GM12891 (cell line): ENCODE measurements around the gene EPB41L1.

Source experiments
- DNase-seq: peaks from one replicate; pipeline ENCODE4 v3.0.0; 2011; ENCODE audit warnings: low spot score; ENCODE audit not compliant: insufficient read length
- FAIRE-seq: peaks from 2 replicates; lab custom pipeline; 2011; peaks lifted over from hg19 to GRCh38; lab: Jason Lieb, UNC
- PAX5 ChIP-seq: IDR thresholded peaks from 2 replicates; pipeline ENCODE4 v1.6.1; 2011; ENCODE audit warnings: low read length, moderate library complexity, mild to moderate bottlenecking; ENCODE audit not compliant: insufficient read depth, severe bottlenecking
- POLR2A ChIP-seq: IDR thresholded peaks from 2 replicates; pipeline ENCODE4 v1.6.1; 2011; ENCODE audit warnings: low read depth, low read length, control low read depth
- POLR2AphosphoS5 ChIP-seq: IDR thresholded peaks from 2 replicates; pipeline ENCODE4 v1.6.1; 2011; ENCODE audit warnings: low read depth, low read length, control low read depth
- POU2F2 ChIP-seq: IDR thresholded peaks from 2 replicates; pipeline ENCODE4 v1.6.1; 2011; ENCODE audit warnings: low read depth, mild to moderate bottlenecking, control low read depth, low read length, moderate library complexity
- SPI1 ChIP-seq: IDR thresholded peaks from 2 replicates; pipeline ENCODE4 v1.6.1; 2011; ENCODE audit warnings: low read depth, low read length, control low read depth
- TAF1 ChIP-seq: IDR thresholded peaks from 2 replicates; pipeline ENCODE4 v1.6.1; 2011; ENCODE audit warnings: low read depth, low read length, control low read depth

EPB41L1 gene

GRCh38 chr20:36200451-36200850 lies 45.9 kb downstream of the EPB41L1 start:
- DNase-seq (no peak), FAIRE-seq (no peak)
- TF ChIP-seq POLR2AphosphoS5 (no peak), SPI1 (no peak)

GRCh38 chr20:36201198-36201597 lies 46.7 kb downstream of the EPB41L1 start:
- DNase-seq = no peak
- no peak for FAIRE-seq
- TF ChIP-seq POU2F2 (no peak), TAF1 (no peak), SPI1 (no peak), POLR2AphosphoS5 (no peak), PAX5 (no peak), POLR2A (no peak)

GRCh38 chr20:36202891-36203338 lies 48.4 kb downstream of the EPB41L1 start:
- TF ChIP-seq SPI1 = no peak
- TF ChIP-seq TAF1 = no peak
- no peak for TF ChIP-seq POLR2AphosphoS5
- TF ChIP-seq POLR2A = no peak
- no peak for TF ChIP-seq POU2F2
- no peak for TF ChIP-seq PAX5
- peak; percentile 93 for FAIRE-seq
- DNase-seq = peak; percentile 81

GRCh38 chr20:36203861-36204260 lies 49.3 kb downstream of the EPB41L1 start:
- FAIRE-seq = no peak
- TF ChIP-seq POU2F2 (no peak), POLR2A (no peak), PAX5 (no peak), POLR2AphosphoS5 (no peak)
- no peak for DNase-seq

GRCh38 chr20:36205026-36205425 lies 50.5 kb downstream of the EPB41L1 start:
- TF ChIP-seq POLR2A (no peak), PAX5 (no peak), TAF1 (no peak), POU2F2 (no peak), SPI1 (no peak)
- FAIRE-seq (no peak), DNase-seq (no peak)

GRCh38 chr20:36206068-36206467 lies 51.5 kb downstream of the EPB41L1 start:
- DNase-seq (no peak), FAIRE-seq (no peak)
- TF ChIP-seq POU2F2 = no peak
- no peak for TF ChIP-seq POLR2AphosphoS5
- TF ChIP-seq POLR2A = no peak
- no peak for TF ChIP-seq SPI1
- TF ChIP-seq PAX5 = no peak
- TF ChIP-seq TAF1 = no peak

- no peak for DNase-seq
- no peak for TF ChIP-seq POLR2A
- TF ChIP-seq TAF1 = no peak
- TF ChIP-seq SPI1 = no peak
- TF ChIP-seq POLR2AphosphoS5 = no peak
- TF ChIP-seq POU2F2 = no peak
- TF ChIP-seq PAX5 = no peak
- no peak for FAIRE-seq
These were observed 52.1 kb downstream of the EPB41L1 start for GRCh38 chr20:36206641-36207040.

- TF ChIP-seq SPI1 = no peak
- FAIRE-seq (no peak), DNase-seq (no peak)
These were observed 53.1 kb downstream of the EPB41L1 start for GRCh38 chr20:36207602-36208001.

- TF ChIP-seq SPI1 = no peak
- DNase-seq = no peak
- FAIRE-seq = no peak
These were observed 53.7 kb downstream of the EPB41L1 start for GRCh38 chr20:36208257-36208656.

- FAIRE-seq = no peak
- DNase-seq = no peak
- TF ChIP-seq PAX5 (no peak), POLR2AphosphoS5 (no peak), TAF1 (no peak), SPI1 (no peak), POU2F2 (no peak), POLR2A (no peak)
These were observed 56.0 kb downstream of the EPB41L1 start for GRCh38 chr20:36210436-36211021.
